H9 (cell line): ENCODE measurements around the gene SMARCD3. TPM values are rescaled to one million over a fixed set of nuclear protein-coding genes. Genes with fewer than 3 reads are reported as not detected.

Experiments
- DNase-seq: peaks from one replicate; pipeline ENCODE4 v3.0.0-alpha.2; 2017
- H2AFZ ChIP-seq: one replicate; pipeline ENCODE4 v1.6.1; 2013; ENCODE audit warnings: mild to moderate bottlenecking, low read length, control low read depth, moderate library complexity
- H2AK5ac ChIP-seq: 2 replicates; pipeline ENCODE4 v1.6.1; 2013; ENCODE audit warnings: low read length, control low read depth, mixed read lengths; ENCODE audit not compliant: insufficient read length
- H2BK120ac ChIP-seq: one replicate; pipeline ENCODE4 v1.6.1; 2013; ENCODE audit warnings: low read depth, mild to moderate bottlenecking, low read length, control low read depth, inconsistent platforms; ENCODE audit not compliant: poor library complexity, severe bottlenecking
- H2BK12ac ChIP-seq: 2 replicates; pipeline ENCODE4 v1.6.1; 2013; ENCODE audit warnings: low read length, control low read depth, mixed read lengths, low read depth; ENCODE audit not compliant: insufficient read length
- H2BK15ac ChIP-seq: 2 replicates; pipeline ENCODE4 v1.6.1; 2013; ENCODE audit warnings: low read depth, low read length, control low read depth
- H2BK20ac ChIP-seq: one replicate; pipeline ENCODE4 v1.6.1; 2013; ENCODE audit warnings: low read depth, mild to moderate bottlenecking, low read length, control low read depth, inconsistent platforms; ENCODE audit not compliant: poor library complexity, severe bottlenecking
- H2BK5ac ChIP-seq: 2 replicates; pipeline ENCODE4 v1.6.1; 2013; ENCODE audit warnings: low read length, control low read depth, mixed read lengths; ENCODE audit not compliant: insufficient read length
- H3K14ac ChIP-seq: 2 replicates; pipeline ENCODE4 v1.6.1; 2013; ENCODE audit warnings: low read length, control low read depth; ENCODE audit not compliant: insufficient read depth
- H3K18ac ChIP-seq: 2 replicates; pipeline ENCODE4 v1.6.1; 2013; ENCODE audit warnings: low read depth, mild to moderate bottlenecking, mixed read lengths, low read length, control low read depth; ENCODE audit not compliant: insufficient read length
- H3K23ac ChIP-seq: 2 replicates; pipeline ENCODE4 v1.6.1; 2013; ENCODE audit warnings: low read length, control low read depth, mixed read lengths, low read depth; ENCODE audit not compliant: insufficient read length
- H3K23me2 ChIP-seq: 2 replicates; pipeline ENCODE4 v1.6.1; 2013; ENCODE audit warnings: low read depth, mild to moderate bottlenecking, mixed read lengths, low read length, control low read depth; ENCODE audit not compliant: insufficient read length, poor library complexity, severe bottlenecking
- H3K27ac ChIP-seq: 2 replicates; pipeline ENCODE4 v1.5.1; 2013; ENCODE audit warnings: low read length, control low read depth, mixed read lengths, low read depth; ENCODE audit not compliant: insufficient read length
- H3K27me3 ChIP-seq: 2 replicates; pipeline ENCODE4 v1.6.1; 2013; ENCODE audit warnings: low read length, control low read depth, inconsistent platforms; ENCODE audit not compliant: insufficient read depth
- H3K4ac ChIP-seq: 2 replicates; pipeline ENCODE4 v1.6.1; 2013; ENCODE audit warnings: low read depth, mild to moderate bottlenecking, control low read depth, inconsistent platforms, low read length, moderate library complexity
- H3K4me1 ChIP-seq: 2 replicates; pipeline ENCODE4 v1.6.1; 2013; ENCODE audit warnings: low read length, control low read depth, inconsistent platforms; ENCODE audit not compliant: insufficient read depth
- H3K4me2 ChIP-seq: 2 replicates; pipeline ENCODE4 v1.6.1; 2013; ENCODE audit warnings: low read length, control low read depth, mixed read lengths; ENCODE audit not compliant: insufficient read length, insufficient read depth
- H3K56ac ChIP-seq: 2 replicates; pipeline ENCODE4 v1.6.1; 2013; ENCODE audit warnings: low read depth, mild to moderate bottlenecking, mixed read lengths, low read length, control low read depth; ENCODE audit not compliant: insufficient read length
- H3K79me1 ChIP-seq: 2 replicates; pipeline ENCODE4 v1.6.1; 2013; ENCODE audit warnings: low read depth, mild to moderate bottlenecking, moderate library complexity, low read length, control low read depth, inconsistent platforms; ENCODE audit not compliant: insufficient read depth, poor library complexity, severe bottlenecking
- H3K79me2 ChIP-seq: 2 replicates; pipeline ENCODE4 v1.6.1; 2013; ENCODE audit warnings: low read length, control low read depth, inconsistent platforms; ENCODE audit not compliant: insufficient read depth
- H3K9ac ChIP-seq: 2 replicates; pipeline ENCODE4 v1.6.1; 2013; ENCODE audit warnings: low read length, control low read depth, mixed read lengths; ENCODE audit not compliant: insufficient read length; ENCODE audit errors: extremely low read depth
- H3K9me3 ChIP-seq: one replicate; pipeline ENCODE4 v1.6.1; 2013; ENCODE audit warnings: low read depth, low read length, inconsistent platforms; ENCODE audit not compliant: control insufficient read depth
- H3T11ph ChIP-seq: one replicate; pipeline ENCODE4 v1.6.1; 2013; ENCODE audit warnings: mild to moderate bottlenecking, low read length, control low read depth, inconsistent platforms
- H4K20me1 ChIP-seq: one replicate; pipeline ENCODE4 v1.6.1; 2013; ENCODE audit not compliant: control insufficient read depth, insufficient read length, insufficient read depth
- H4K5ac ChIP-seq: 2 replicates; pipeline ENCODE4 v1.6.1; 2013; ENCODE audit warnings: low read depth, mild to moderate bottlenecking, mixed read lengths, low read length, control low read depth; ENCODE audit not compliant: insufficient read length
- H4K8ac ChIP-seq: replicated peaks from 2 replicates; pipeline ENCODE4 v1.6.1; 2013; ENCODE audit warnings: low read length, control low read depth, mixed read lengths, low read depth; ENCODE audit not compliant: insufficient read length
- H4K91ac ChIP-seq: 2 replicates; pipeline ENCODE4 v1.6.1; 2013; ENCODE audit warnings: low read depth, mild to moderate bottlenecking, moderate library complexity, mixed read lengths, low read length, control low read depth; ENCODE audit not compliant: insufficient read length
- H3K27ac Mint-ChIP-seq, 3 experiments: 2 replicates in 2 of 3; 3 replicates in 1 of 3; pipeline ENCODE4 v1.8.0; 2020 to 2021; ENCODE audit warnings: mixed read lengths in 3 of 3, mild to moderate bottlenecking in 1 of 3, moderate library complexity in 1 of 3
- H3K27me3 Mint-ChIP-seq: 2 replicates; pipeline ENCODE4 v1.8.0; 2021; ENCODE audit warnings: low read depth, mild to moderate bottlenecking, moderate library complexity, mixed read lengths
- H3K36me3 Mint-ChIP-seq, 3 experiments: 2 replicates in 2 of 3; 3 replicates in 1 of 3; pipeline ENCODE4 v1.8.0; 2020 to 2021; ENCODE audit warnings: low read depth in 3 of 3, mixed read lengths in 3 of 3; ENCODE audit not compliant: insufficient read depth in 1 of 3
- H3K4me1 Mint-ChIP-seq, 2 experiments: 2 replicates each; pipeline ENCODE4 v1.8.0; 2020; ENCODE audit warnings: mixed read lengths in 2 of 2
- H3K4me3 Mint-ChIP-seq, 2 experiments: 2 replicates in 1 of 2; 3 replicates in 1 of 2; pipeline ENCODE4 v1.8.0; 2020 to 2021; ENCODE audit warnings: mild to moderate bottlenecking in 2 of 2, mixed read lengths in 2 of 2, moderate library complexity in 1 of 2
- H3K9me3 Mint-ChIP-seq, 2 experiments: 2 replicates in 1 of 2; 3 replicates in 1 of 2; pipeline ENCODE4 v1.8.0; 2020; ENCODE audit warnings: mild to moderate bottlenecking in 2 of 2, mixed read lengths in 2 of 2, moderate library complexity in 1 of 2
- CTCF ChIP-seq: fragments of 200-600 bp; sonication (generic); conservative IDR thresholded peaks from 3 replicates; pipeline ENCODE4 v1.8.0; 2021; ENCODE audit warnings: antibody characterized with exemption, mild to moderate bottlenecking
- WGBS: extraction: QIAGEN DNeasy Blood & Tissue Kit; methylation state at CpG from one replicate; pipeline ENCODE4 v1.1.7; 2013; ENCODE audit warnings: missing lambda C conversion rate, low lambda C conversion rate, mixed read lengths; ENCODE audit not compliant: insufficient read length; ENCODE audit errors: extremely low coverage; 5-methylcytosine and 5-hydroxymethylcytosine counted together
- total RNA-seq: library from RNA; stranded (reverse); gene quantifications from 2 replicates; pipeline ENCODE4 v1.2.1, GENCODE V29; 2021

Gene SMARCD3
- total RNA-seq, 1 experiment from 2014 or later, result 5.0 TPM

GRCh38 chr7:151202836-151203235 lies 45.7 kb downstream of the SMARCD3 start:
- Histone ChIP-seq H4K91ac (no peak overlapping the region), H3K9ac (no peak overlapping the region), H3K79me2 (no peaks in the 10 kb centered on the region), H3K4me2 (no peak overlapping the region), H3K4ac (no peak overlapping the region), H2BK5ac (no peak overlapping the region), H3K23me2 (no peaks in the 10 kb centered on the region), H3K79me1 (no peaks in the 10 kb centered on the region), H2AK5ac (no peak overlapping the region), H3K9me3 (no peaks in the 10 kb centered on the region), H2BK15ac (no peak overlapping the region), H4K5ac (no peak overlapping the region), H3K18ac (no peak overlapping the region), H2BK12ac (no peak overlapping the region), H2BK20ac (no peak overlapping the region), H3T11ph (no peak overlapping the region), H3K27ac (no peak overlapping the region), H2AFZ (no peak overlapping the region), H4K20me1 (peaks cover 3% of the 10 kb centered on the region), H3K23ac (no peak overlapping the region), H3K14ac (no peak overlapping the region), H3K27me3 (no peaks in the 10 kb centered on the region), H2BK120ac (no peak overlapping the region), H3K4me1 (no peaks in the 10 kb centered on the region; the same call in 1 of the 2 replicates), H4K8ac (no peak overlapping the region), H3K56ac (no peak overlapping the region)
- Mint-ChIP-seq H3K4me1 (peaks cover 3 to 5% of the 10 kb centered on the region in 2 experiments), H3K27me3 (peaks cover 52% of the 10 kb centered on the region), H3K4me3 (no peak overlapping the region), H3K9me3 (no peaks in the 10 kb centered on the region), H3K27ac (no peak overlapping the region; a peak in 1 of 7 replicates), H3K36me3 (no peaks in the 10 kb centered on the region; a peak in 1 of 7 replicates)
- WGBS, result no CpG with 5 or more reads among the region's 9 CpGs
- no peak for TF ChIP-seq CTCF
- DNase-seq, result no peak
